Duodenal mucosa (tissue), 2 donors: Measurements from ENCODE around the gene SEZ6L.
"Not testable (repeated sequence)": the region's sequence is repeated elsewhere in the genome, so short reads cannot be mapped to it uniquely, and the experiment has no call there.

Experiments
- H3K27ac ChIP-seq: one replicate; pipeline ENCODE4 v1.7.0; 2013; ENCODE audit warnings: low read depth, low read length
- H3K27me3 ChIP-seq, 2 donors: one replicate each; pipeline ENCODE4 v1.7.0; 2013; ENCODE audit warnings: low read length in 2 of 2, control low read depth in 1 of 2; ENCODE audit not compliant: insufficient read depth in 2 of 2, control insufficient read depth in 1 of 2
- H3K36me3 ChIP-seq, 2 donors: one replicate each; pipeline ENCODE4 v1.7.0; 2013; ENCODE audit warnings: low read length in 2 of 2, control low read depth in 1 of 2; ENCODE audit not compliant: insufficient read depth in 2 of 2, control insufficient read depth in 1 of 2
- H3K4me1 ChIP-seq, 2 donors: one replicate each; pipeline ENCODE4 v1.7.0; 2013; ENCODE audit warnings: low read length in 2 of 2, control low read depth in 1 of 2; ENCODE audit not compliant: insufficient read depth in 2 of 2, control insufficient read depth in 1 of 2
- H3K4me3 ChIP-seq, 2 donors: one replicate each; pipeline ENCODE4 v1.7.0; 2013; ENCODE audit warnings: low read length in 2 of 2, low read depth in 1 of 2
- H3K9ac ChIP-seq, 2 donors: one replicate each; pipeline ENCODE4 v1.7.0; 2013; ENCODE audit warnings: low read length in 2 of 2, low read depth in 1 of 2
- H3K9me3 ChIP-seq, 2 donors: one replicate each; pipeline ENCODE4 v1.7.0; 2013; ENCODE audit warnings: low read length in 2 of 2, control low read depth in 1 of 2; ENCODE audit not compliant: control insufficient read depth in 1 of 2

Gene SEZ6L

GRCh38 chr22:26406118-26406517 is 236.9 kb downstream of the SEZ6L start:
- no peaks in the 10 kb centered on the region for H3K9me3 ChIP-seq
- peaks cover 0 to 8% of the 10 kb centered on the region in 2 donors for H3K27me3 ChIP-seq
- H3K36me3 ChIP-seq: no peaks in the 10 kb centered on the region
- H3K27ac ChIP-seq: no peak overlapping the region
- peaks cover 0 to 3% of the 10 kb centered on the region in 2 donors for H3K4me1 ChIP-seq
- H3K4me3 ChIP-seq: no peak overlapping the region
- H3K9ac ChIP-seq: no peak overlapping the region

GRCh38 chr22:26408562-26409220 is 239.4 kb downstream of the SEZ6L start:
- H3K27me3 ChIP-seq, H3K9me3 ChIP-seq, H3K4me3 ChIP-seq, H3K36me3 ChIP-seq, H3K27ac ChIP-seq, H3K9ac ChIP-seq, H3K4me1 ChIP-seq: not testable (repeated sequence)

- Histone ChIP-seq H3K4me3 (no peak overlapping the region), H3K27ac (no peak overlapping the region), H3K27me3 (peaks cover 4 to 8% of the 10 kb centered on the region in 2 donors)
Observed at GRCh38 chr22:26409719-26410335, 240.6 kb downstream of the SEZ6L start.

GRCh38 chr22:26410386-26410785 is 241.1 kb downstream of the SEZ6L start:
- Histone ChIP-seq H3K27ac (no peak overlapping the region), H3K36me3 (no peaks in the 10 kb centered on the region)

More at GRCh38 chr22:26409719-26410335, 240.6 kb downstream of the SEZ6L start:
- no peaks in the 10 kb centered on the region for H3K9me3 ChIP-seq
- no peaks in the 10 kb centered on the region for H3K4me1 ChIP-seq
- H3K36me3 ChIP-seq: no peaks in the 10 kb centered on the region
- H3K9ac ChIP-seq: no peak overlapping the region

GRCh38 chr22:26414347-26414746 is 245.1 kb downstream of the SEZ6L start:
- Histone ChIP-seq H3K27me3 (peaks cover 14 to 18% of the 10 kb centered on the region in 2 donors), H3K4me1 (no peaks in the 10 kb centered on the region), H3K4me3 (no peak overlapping the region), H3K9ac (no peak overlapping the region), H3K9me3 (no peaks in the 10 kb centered on the region), H3K27ac (no peak overlapping the region), H3K36me3 (no peaks in the 10 kb centered on the region)

More at GRCh38 chr22:26410386-26410785, 241.1 kb downstream of the SEZ6L start:
- H3K4me1 ChIP-seq: no peaks in the 10 kb centered on the region
- H3K27me3 ChIP-seq: peaks cover 4 to 5% of the 10 kb centered on the region in 2 donors
- H3K9me3 ChIP-seq: no peaks in the 10 kb centered on the region
- no peak overlapping the region for H3K4me3 ChIP-seq
- H3K9ac ChIP-seq: no peak overlapping the region

- Histone ChIP-seq H3K9me3 (no peaks in the 10 kb centered on the region), H3K27me3 (peaks cover 14 to 16% of the 10 kb centered on the region in 2 donors)
Observed at GRCh38 chr22:26416256-26416655, 247.0 kb downstream of the SEZ6L start.

GRCh38 chr22:26416670-26417276 is 247.5 kb downstream of the SEZ6L start:
- no peak overlapping the region for H3K9ac ChIP-seq

More at GRCh38 chr22:26416256-26416655, 247.0 kb downstream of the SEZ6L start:
- Histone ChIP-seq H3K36me3 (no peaks in the 10 kb centered on the region), H3K27ac (no peak overlapping the region), H3K4me3 (no peak overlapping the region), H3K9ac (no peak overlapping the region), H3K4me1 (no peaks in the 10 kb centered on the region)

GRCh38 chr22:26417406-26417805 is 248.1 kb downstream of the SEZ6L start:
- H3K4me3 ChIP-seq: no peak overlapping the region
- H3K4me1 ChIP-seq: no peaks in the 10 kb centered on the region
- no peaks in the 10 kb centered on the region for H3K36me3 ChIP-seq
- no peak overlapping the region for H3K9ac ChIP-seq
- H3K9me3 ChIP-seq: no peaks in the 10 kb centered on the region
- no peak overlapping the region for H3K27ac ChIP-seq
- peaks cover 10 to 16% of the 10 kb centered on the region in 2 donors for H3K27me3 ChIP-seq

More at GRCh38 chr22:26416670-26417276, 247.5 kb downstream of the SEZ6L start:
- H3K9me3 ChIP-seq: no peaks in the 10 kb centered on the region
- H3K27me3 ChIP-seq: peaks cover 13 to 16% of the 10 kb centered on the region in 2 donors
- no peaks in the 10 kb centered on the region for H3K4me1 ChIP-seq
- H3K4me3 ChIP-seq: no peak overlapping the region
- H3K27ac ChIP-seq: no peak overlapping the region
- no peaks in the 10 kb centered on the region for H3K36me3 ChIP-seq

- Histone ChIP-seq H3K9me3 (peaks cover 7 to 9% of the 10 kb centered on the region in 2 donors), H3K27me3 (peaks cover 10 to 16% of the 10 kb centered on the region in 2 donors), H3K9ac (no peak overlapping the region), H3K27ac (no peak overlapping the region), H3K4me3 (no peak overlapping the region), H3K4me1 (no peaks in the 10 kb centered on the region), H3K36me3 (no peaks in the 10 kb centered on the region)
Observed at GRCh38 chr22:26418620-26419019, 249.4 kb downstream of the SEZ6L start.

- Histone ChIP-seq H3K9me3 (peaks cover 7 to 9% of the 10 kb centered on the region in 2 donors), H3K27me3 (no peaks in the 10 kb centered on the region), H3K4me1 (peaks cover 17 to 23% of the 10 kb centered on the region in 2 donors), H3K9ac (no peak overlapping the region), H3K36me3 (no peaks in the 10 kb centered on the region), H3K4me3 (no peak overlapping the region), H3K27ac (no peak overlapping the region)
Observed at GRCh38 chr22:26426924-26427323, 257.7 kb downstream of the SEZ6L start.
